Measurements from ENCODE around the gene DAW1.

The DAW1 gene

GRCh38 chr2:227862227-227862740 lies 9.1 kb upstream of the DAW1 start:
- DNase-seq, result peak in 2 of 5 experiments; percentile 22 to 33

- DNase-seq, result no peak
Observed at GRCh38 chr2:227862741-227863588, 8.5 kb upstream of the DAW1 start.

- no peak for DNase-seq
Observed at GRCh38 chr2:227864161-227864756, 7.2 kb upstream of the DAW1 start.

GRCh38 chr2:227865291-227865690 lies 6.1 kb upstream of the DAW1 start:
- DNase-seq, result no peak

GRCh38 chr2:227867386-227867785 lies 4.0 kb upstream of the DAW1 start:
- DNase-seq, result no peak

DNA sequence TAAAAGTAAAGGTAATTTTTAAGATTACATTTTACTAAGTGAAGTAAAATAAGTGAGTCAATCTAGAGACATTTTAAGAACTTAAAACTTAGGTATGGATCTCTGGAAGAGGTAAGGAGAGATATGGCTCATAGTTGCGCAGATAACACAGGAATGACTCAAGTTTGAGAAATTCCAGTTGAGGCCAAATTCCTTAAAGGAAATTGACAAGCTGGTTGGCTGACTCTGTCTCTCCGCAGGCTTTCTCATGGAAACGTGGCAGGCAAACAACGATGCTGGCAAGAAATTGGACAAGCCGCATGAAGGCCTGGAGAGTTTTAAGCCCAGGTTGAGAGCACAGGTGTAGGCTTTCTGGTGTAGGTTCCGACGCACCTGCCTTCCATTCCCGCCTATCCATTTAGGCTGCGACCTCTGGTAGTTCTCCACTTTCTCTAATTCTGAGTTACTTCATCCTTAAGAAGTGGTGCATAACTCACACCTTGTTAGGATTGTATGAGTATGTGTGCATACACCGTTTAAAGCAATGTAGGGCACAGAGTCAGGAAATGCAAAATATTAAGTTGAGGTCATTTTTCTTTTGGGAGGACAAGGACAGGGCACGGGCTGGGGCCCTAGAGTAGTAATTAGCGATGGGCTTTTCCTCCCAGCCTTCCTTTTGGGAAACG lies 589 bp upstream of the DAW1 start:
- no peak for DNase-seq

DNA sequence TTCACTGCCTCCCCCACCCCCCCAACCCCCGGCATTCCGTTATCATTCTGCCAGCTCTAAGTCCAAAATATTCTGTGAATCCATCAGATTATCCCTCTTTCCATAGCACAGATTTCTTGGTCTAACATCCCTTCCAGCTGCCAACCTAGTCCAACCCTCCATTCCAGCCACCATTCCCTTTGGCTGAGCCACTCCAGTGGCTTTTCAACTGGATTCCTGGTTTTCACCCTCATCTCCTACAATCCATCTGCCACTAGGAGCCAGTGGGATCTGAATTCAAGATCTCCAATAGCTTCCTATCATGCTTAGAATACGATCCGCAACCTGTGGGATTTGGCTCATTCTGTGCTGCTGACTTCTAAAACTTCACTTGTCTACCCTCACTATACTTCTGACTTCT lies 1.2 kb downstream of the DAW1 start:
- DNase-seq, result no peak

GRCh38 chr2:227876300-227876801 lies 4.9 kb downstream of the DAW1 start:
- no peak for DNase-seq

DNA sequence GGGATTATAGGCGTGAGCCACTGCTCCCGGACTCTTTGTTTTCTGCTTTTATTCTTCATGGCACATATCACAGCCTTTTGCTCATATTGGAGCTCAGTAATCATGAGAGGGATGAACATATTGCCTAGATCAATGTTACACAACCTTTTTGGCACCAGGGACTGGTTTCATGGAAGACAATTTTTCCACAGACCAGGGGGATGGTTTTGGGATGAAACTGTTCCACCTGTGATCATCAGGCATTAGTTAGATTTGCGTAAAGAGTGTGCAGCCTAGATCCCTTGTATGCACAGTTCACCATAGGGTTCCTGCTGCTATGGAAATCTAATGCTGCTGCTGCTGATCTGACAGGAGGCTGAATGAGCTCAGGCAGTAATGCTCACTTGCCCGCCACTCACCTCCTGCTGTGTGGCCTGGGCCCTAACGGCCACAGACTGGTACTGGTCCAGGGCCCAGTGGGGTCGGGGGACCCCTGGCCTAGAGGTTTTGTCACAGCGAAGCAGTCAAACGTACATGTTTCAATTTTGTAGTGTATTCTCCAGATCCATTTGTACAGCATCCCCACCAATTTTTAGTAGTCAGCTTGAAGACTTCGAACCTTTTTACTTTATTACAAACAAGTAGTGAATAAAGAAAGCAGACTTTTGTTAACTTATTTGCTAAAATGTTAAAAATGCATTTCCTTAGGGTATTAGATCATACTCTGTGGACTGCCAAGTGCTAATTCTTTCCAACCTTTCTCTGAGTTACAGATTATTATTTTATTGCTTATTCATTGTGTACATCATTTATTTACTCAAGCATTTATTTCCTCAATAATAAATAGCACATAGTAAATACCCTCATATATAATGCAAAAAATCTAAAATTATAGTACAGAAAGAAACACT lies 6.2 kb downstream of the DAW1 start:
- DNase-seq, result no peak

- DNase-seq, result no peak
Observed at GRCh38 chr2:227880460-227880859, 9.0 kb downstream of the DAW1 start.

- no peak for DNase-seq
Observed at GRCh38 chr2:227881866-227882517, 10.6 kb downstream of the DAW1 start.

- peak in 4 of 5 experiments; percentile 11 to 51 (median 26) for DNase-seq
Observed at GRCh38 chr2:227884511-227884947, 13.1 kb downstream of the DAW1 start.

DNA sequence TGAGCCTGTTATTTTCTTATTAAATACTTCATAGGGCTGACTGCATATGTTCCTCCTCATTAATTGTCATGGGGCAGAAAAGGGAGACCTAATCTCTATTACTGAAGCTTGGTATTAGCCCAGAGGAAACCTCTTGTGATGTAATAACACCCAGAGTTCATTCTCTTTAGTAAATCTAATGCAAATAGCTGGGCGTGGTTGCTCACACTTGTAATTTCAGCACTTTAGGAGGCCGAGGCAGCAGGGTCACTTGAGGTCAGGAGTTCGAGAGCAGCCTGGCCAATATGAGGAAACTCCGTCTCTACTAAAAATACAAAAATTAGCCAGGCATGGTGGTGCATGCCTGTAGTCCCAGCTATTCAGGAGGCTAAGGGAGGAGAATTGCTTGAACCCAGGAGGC lies 14.7 kb downstream of the DAW1 start:
- DNase-seq, result no peak

- no peak for DNase-seq
Observed at GRCh38 chr2:227888289-227888688, 16.9 kb downstream of the DAW1 start.

DNA sequence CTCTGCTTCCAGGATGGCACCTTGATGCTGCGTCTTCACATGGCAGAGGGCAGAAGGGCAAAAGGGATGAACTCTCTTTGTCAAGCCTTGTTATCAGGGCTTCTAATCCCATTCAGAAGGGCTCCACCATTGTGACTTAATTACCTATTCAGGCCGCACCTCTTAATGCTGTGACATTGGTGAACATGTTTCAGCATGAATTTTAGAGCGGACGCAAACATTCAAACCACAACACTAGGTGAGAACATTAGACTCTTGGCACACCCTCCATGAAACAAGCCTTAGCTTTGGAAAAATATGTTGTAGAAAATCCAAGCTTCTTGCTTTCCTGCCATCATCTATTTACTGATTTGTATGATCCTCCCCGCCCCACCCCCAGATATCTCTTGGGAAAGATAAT lies 17.9 kb downstream of the DAW1 start:
- DNase-seq, result no peak

DNA sequence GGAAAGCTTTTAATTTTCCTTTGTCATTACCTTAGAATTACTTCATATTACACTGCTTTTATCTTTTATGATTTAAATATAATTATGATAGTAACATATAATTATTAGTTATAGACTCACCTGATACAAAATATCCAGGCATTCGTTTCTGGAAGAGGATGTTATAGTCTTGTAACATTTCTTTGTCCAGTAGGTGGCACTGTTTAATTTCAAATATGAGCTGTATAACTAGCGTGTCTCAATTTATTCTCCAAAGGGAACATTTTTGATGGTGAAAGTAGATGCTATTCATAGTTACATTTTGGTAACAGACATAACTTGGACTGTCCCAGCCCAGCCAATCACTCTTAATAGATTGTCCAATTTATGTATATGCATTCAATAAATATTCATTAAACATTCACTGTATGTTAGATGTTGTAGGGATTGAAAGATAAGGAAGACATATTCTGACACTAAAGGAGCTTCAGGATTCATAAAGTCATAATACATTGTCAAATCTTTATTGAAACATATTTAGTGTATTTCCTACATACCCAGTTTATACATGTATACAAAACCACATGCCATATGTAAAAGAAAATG lies 19.2 kb downstream of the DAW1 start:
- peak in 1 of 5 experiments; percentile 19 for DNase-seq

- DNase-seq, result no peak
Observed at GRCh38 chr2:227891673-227892072, 20.2 kb downstream of the DAW1 start.

DNA sequence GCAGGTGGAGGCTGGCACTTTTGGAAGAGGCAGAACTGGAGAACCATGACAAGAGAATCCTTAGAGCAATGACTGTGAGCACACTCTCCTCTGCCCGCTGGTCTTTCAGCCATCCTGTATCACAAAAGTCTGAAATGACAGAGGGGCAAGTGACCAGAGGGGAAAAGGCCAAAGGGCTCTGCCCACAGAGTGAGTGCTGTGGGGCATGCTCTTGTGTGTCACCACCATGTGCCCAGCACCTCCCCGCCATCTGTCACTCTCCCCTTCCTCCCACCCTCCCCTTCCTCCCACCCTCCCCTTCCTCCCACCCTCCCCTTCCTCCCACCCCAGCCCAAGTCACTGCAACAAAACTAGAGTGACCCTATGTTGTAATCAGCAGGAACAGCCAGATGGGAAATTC lies 31.9 kb downstream of the DAW1 start:
- no peak for DNase-seq

- no peak for DNase-seq
Observed at GRCh38 chr2:227906991-227907390, 35.6 kb downstream of the DAW1 start.

DNA sequence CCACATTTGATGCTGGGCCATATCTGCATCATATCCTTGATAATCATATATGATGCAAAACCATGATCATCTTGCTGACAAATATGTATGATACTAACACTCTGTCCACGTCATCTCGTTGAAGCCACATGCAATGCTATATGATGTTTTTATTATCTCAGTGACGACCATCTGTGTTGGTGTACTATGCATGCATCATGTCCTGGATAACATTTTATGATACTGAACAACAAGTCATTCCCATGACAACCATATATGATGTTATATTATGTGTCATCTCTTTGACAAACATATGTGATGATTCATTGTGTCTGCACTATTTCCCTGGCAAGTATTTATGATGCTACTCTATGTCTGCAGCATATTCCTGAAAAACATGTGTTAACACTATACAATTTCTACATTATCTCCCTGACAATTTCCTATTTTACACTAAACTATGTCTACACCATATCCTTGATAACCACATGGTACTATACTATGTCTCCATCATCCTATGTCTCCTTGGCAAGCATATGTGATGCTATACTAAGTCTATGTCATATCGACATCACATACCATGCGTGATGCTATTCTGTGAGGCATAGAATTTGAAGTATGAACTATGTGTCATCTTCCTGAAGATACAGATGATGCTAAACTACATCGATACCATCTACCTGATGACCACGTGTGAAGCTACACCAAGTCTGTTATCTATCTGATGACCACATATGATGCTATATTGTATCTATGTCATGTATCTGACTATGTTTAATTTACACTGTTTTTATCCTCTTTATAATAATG lies 37.0 kb downstream of the DAW1 start:
- no peak for DNase-seq
